ENCODE measurements around the gene SLC35A1. TPM values are rescaled to one million over a fixed set of nuclear protein-coding genes. Genes with fewer than 3 reads are reported as not detected.

SLC35A1 gene
- total and polyA plus RNA-seq, 2 of the 8 experiments (the other 6 are each of a cell fraction or from before 2014, with no cell fraction given), result 4.7 to 9.2 TPM

DNA sequence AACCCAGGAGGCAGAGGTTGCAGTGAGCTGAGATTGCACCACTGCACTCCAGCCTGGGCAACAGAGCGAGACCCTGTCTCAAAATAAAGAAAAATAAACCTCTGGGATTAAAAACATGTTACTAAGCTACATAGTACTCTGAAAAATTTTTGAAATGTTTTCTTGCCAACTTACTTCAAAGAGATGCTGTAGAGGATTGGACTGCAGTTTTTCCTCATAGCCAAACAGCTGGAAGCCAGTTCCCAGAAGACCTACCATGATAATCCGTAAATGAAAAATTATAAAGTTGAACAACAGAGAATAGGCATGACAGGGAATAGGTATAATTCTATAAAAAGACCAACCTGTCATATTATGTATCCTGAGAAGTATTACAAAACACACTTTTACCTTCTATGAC, 69.0 kb downstream of the SLC35A1 start:
- Histone ChIP-seq H2AK5ac (ENCODE audit: low read depth, low read length) (no peak overlapping the region), H4K91ac (replicated peaks; ENCODE audit: insufficient read length, low read length) (no peak overlapping the region), H2BK20ac (ENCODE audit: low read length) (no peak overlapping the region), H3K18ac (ENCODE audit: extremely low read depth, low read length) (no peak overlapping the region), H3K79me2 (ENCODE audit: control insufficient read depth in 1 of 2, insufficient read depth in 2 of 2, low read length in 2 of 2) (no peaks in the 10 kb centered on the region), H3K9ac (replicated peaks in 1 of 4; ENCODE audit: extremely low read depth in 1 of 4, low read depth in 3 of 4, low read length in 3 of 4) (no peak overlapping the region), H3K56ac (replicated peaks; ENCODE audit: insufficient read length, low read depth, low read length) (no peak overlapping the region), H2AFZ (ENCODE audit: low read length) (no peak overlapping the region), H3K36me3 (ENCODE audit: control insufficient read depth in 2 of 4, insufficient read depth in 4 of 4, low read length in 3 of 4) (peaks cover 0 to 59% (median 14%) of the 10 kb centered on the region in 4 experiments; a peak in 5 of 8 replicates), H3K23me2 (ENCODE audit: low read depth, low read length) (no peaks in the 10 kb centered on the region), H3K79me1 (ENCODE audit: low read depth, low read length) (no peaks in the 10 kb centered on the region), H2BK15ac (ENCODE audit: low read length) (no peak overlapping the region), H3K27me3 (replicated peaks in 1 of 4; ENCODE audit: control insufficient read depth in 3 of 4, extremely low read depth in 1 of 4, insufficient read depth in 3 of 4, low read length in 3 of 4) (no peaks in the 10 kb centered on the region), H2BK120ac (replicated peaks; ENCODE audit: low read depth, low read length) (no peak overlapping the region), H4K8ac (ENCODE audit: extremely low read depth, insufficient read depth, low read length) (no peak overlapping the region), H3K4me3 (ENCODE audit: extremely low read depth in 1 of 4, insufficient read depth in 2 of 4, low read depth in 3 of 4, low read length in 4 of 4) (no peak overlapping the region), H3K9me3 (ENCODE audit: insufficient read depth in 2 of 2, low read depth in 1 of 2, low read length in 1 of 2) (no peaks in the 10 kb centered on the region), H3K14ac (ENCODE audit: insufficient read length) (no peak overlapping the region), H2BK12ac (ENCODE audit: low read depth, low read length) (no peak overlapping the region), H3K23ac (ENCODE audit: insufficient read length) (no peak overlapping the region), H4K20me1 (replicated peaks in 1 of 2; ENCODE audit: control insufficient read depth in 1 of 2, insufficient read depth in 2 of 2, low read length in 2 of 2) (no peaks in the 10 kb centered on the region), H3K4me1 (replicated peaks in 1 of 4; ENCODE audit: control insufficient read depth in 3 of 4, insufficient read depth in 4 of 4, low read length in 3 of 4) (no peaks in the 10 kb centered on the region), H3K4ac (replicated peaks; ENCODE audit: insufficient read length, low read depth, low read length) (no peak overlapping the region), H2BK5ac (ENCODE audit: low read depth, low read length) (no peak overlapping the region), H4K5ac (ENCODE audit: insufficient read length, low read depth, low read length) (no peak overlapping the region), H3K4me2 (ENCODE audit: insufficient read depth in 1 of 2, low read depth in 2 of 2, low read length in 2 of 2) (no peak overlapping the region), H3K27ac (ENCODE audit: low read depth, low read length) (no peak overlapping the region)
- DNase-seq (ENCODE audit: low read depth in 1 of 2, low spot score in 2 of 2) (no peak), FAIRE-seq (no peak)
- ChIA-PET CTCF (ENCODE audit: partially characterized antibody) (no interaction called here), POLR2A (ENCODE audit: partially characterized antibody) (no interaction called here)
- TF ChIP-seq SIRT6 (IDR thresholded peaks at IDR 0.05; ENCODE audit: low read length) (no peak), FOSL1 (IDR thresholded peaks at IDR 0.05; ENCODE audit: insufficient read depth, low read depth, low read length) (no peak)
- 98% methylated on average over 2 of the region's 2 CpGs; no CpG with 5 or more reads in 1 of the 2 experiments for WGBS, 2 experiments (ENCODE audit: extremely low coverage in 1 of 2, insufficient coverage in 1 of 2, insufficient read length in 1 of 2, insufficient replicate concordance in 2 of 2, low coverage in 1 of 2, low lambda C conversion rate in 2 of 2, missing lambda C conversion rate in 1 of 2)

Measured in H1 (cell line).